Transverse colon (tissue), 4 donors: ENCODE measurements around the gene NAMPT. TPM values are rescaled to one million over a fixed set of nuclear protein-coding genes. Genes with fewer than 3 reads are reported as not detected.
"Not testable (repeated sequence)": the region's sequence is repeated elsewhere in the genome, so short reads cannot be mapped to it uniquely, and the experiment has no call there.

Experiments
- DNase-seq: peaks from one replicate; pipeline ENCODE4 v3.0.0-alpha.2; 2019
- H3K27ac ChIP-seq, 4 donors: fragments of 200-600 bp; sonication (generic); 2 replicates each; pipeline ENCODE4 v1.5.1; 2016 to 2018; ENCODE audit warnings: inconsistent platforms in 4 of 4
- H3K27me3 ChIP-seq: fragments of 200-600 bp; sonication (generic); 2 replicates; pipeline ENCODE4 v1.5.1; 2017; ENCODE audit warnings: inconsistent platforms
- H3K36me3 ChIP-seq, 4 donors: fragments of 200-600 bp; sonication (generic); 2 replicates each; pipeline ENCODE4 v1.5.1; 2017 to 2019; ENCODE audit warnings: inconsistent platforms in 4 of 4
- H3K4me1 ChIP-seq, 4 donors: fragments of 200-600 bp; sonication (generic); 2 replicates each; pipeline ENCODE4 v1.5.1; 2017 to 2020; ENCODE audit warnings: inconsistent platforms in 4 of 4
- H3K4me3 ChIP-seq, 4 donors: fragments of 200-600 bp; sonication (generic); 1 replicate in 1 of 4; 2 replicates in 3 of 4; pipeline versions ENCODE4 v1.5.1 to v1.6.1; 2017 to 2019; ENCODE audit warnings: inconsistent platforms in 4 of 4
- H3K9me3 ChIP-seq, 2 donors: fragments of 200-600 bp; sonication (generic); 2 replicates each; pipeline ENCODE4 v1.5.1; 2017 to 2019; ENCODE audit warnings: inconsistent platforms in 2 of 2
- EP300 ChIP-seq: sonication (generic); formaldehyde crosslinking; IDR thresholded peaks from one replicate; pipeline ENCODE4 v1.6.1; 2017; ENCODE audit warnings: antibody characterized with exemption, low read depth
- POLR2A ChIP-seq: fragments of 450-650 bp; IDR thresholded peaks from one replicate; pipeline ENCODE4 v1.6.1; 2016; ENCODE audit warnings: antibody characterized with exemption, mild to moderate bottlenecking, moderate library complexity
- POLR2AphosphoS5 ChIP-seq, 3 donors: sonication (generic); formaldehyde crosslinking; IDR thresholded peaks; one replicate each; pipeline ENCODE4 v1.6.1; 2016; ENCODE audit warnings: antibody characterized with exemption in 3 of 3
- WGBS, 2 donors: methylation state at CpG; one replicate each; pipeline ENCODE4 v1.1.5; 2018; ENCODE audit warnings: low coverage in 1 of 2; 5-methylcytosine and 5-hydroxymethylcytosine counted together
- in situ Hi-C, 4 donors: fragments of 200-750 bp; cut with MboI; loops; one replicate each; pipeline versions ENCODE4 v1.15.0 to v1.15.1; 2017; ENCODE audit warnings: low sequenced_read_pairs in 3 of 4, low pct_ligation_motif_present in 1 of 4, low pct_unique_long_range_greater_than_20kb in 1 of 4
- intact Hi-C: fragments of 100-400 bp; cut with DNase I; formaldehyde crosslinking; loops from one replicate; pipeline ENCODE4 v1.15.1; 2023; ENCODE audit warnings: low total_unique reads
- total RNA-seq, 4 donors: library from RNA; depleted of rRNA; stranded (reverse); fragments of >200 nt; gene quantifications; one replicate each; pipeline ENCODE4 v1.1.0, GENCODE V29; 2016
- TF ChIP-seq, protein P1 (sequence below), 5 experiments: fragments of 200-600 bp in 3 of 5; fragments of 450-650 bp in 2 of 5; sonication (generic) in 3 of 5; IDR thresholded peaks; 1 replicate in 2 of 5; 2 replicates in 3 of 5; pipeline ENCODE4 v1.5.1; 2016 to 2017; ENCODE audit warnings: antibody characterized with exemption in 5 of 5, inconsistent platforms in 3 of 5, mild to moderate bottlenecking in 2 of 5, moderate library complexity in 1 of 5

The NAMPT gene
- total RNA-seq, 4 donors from 2014 or later: 31.4 to 132 (median 105) TPM

DNA sequence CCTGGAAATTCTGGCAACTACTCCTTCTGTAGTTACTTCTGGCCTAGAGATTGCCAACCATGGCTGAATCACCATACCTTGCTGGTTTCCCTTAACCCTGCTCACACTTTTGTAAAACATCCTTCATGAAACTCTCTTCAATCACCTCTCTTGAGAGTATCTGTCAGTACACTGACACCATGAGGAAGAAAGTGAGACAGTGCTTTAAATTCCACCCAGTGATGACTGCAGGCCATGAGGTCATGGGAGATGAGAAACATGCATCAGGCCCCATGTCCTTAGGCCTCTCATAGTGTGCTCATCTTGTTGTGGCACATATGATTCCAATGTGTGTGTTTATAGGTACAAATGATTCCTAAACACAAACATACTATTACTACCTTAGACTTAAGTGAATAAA is 24.6 kb upstream of the NAMPT start:
- Histone ChIP-seq H3K27me3 (no peaks in the 10 kb centered on the region), H3K4me1 (peaks cover 0 to 10% (median 0%) of the 10 kb centered on the region in 4 donors), H3K4me3 (no peak overlapping the region), H3K36me3 (no peaks in the 10 kb centered on the region), H3K9me3 (no peaks in the 10 kb centered on the region), H3K27ac (no peak overlapping the region)
- intact Hi-C loops (no loop called here), in situ Hi-C loops (no loop called here)
- no peak for DNase-seq
- TF ChIP-seq, protein P1, sequence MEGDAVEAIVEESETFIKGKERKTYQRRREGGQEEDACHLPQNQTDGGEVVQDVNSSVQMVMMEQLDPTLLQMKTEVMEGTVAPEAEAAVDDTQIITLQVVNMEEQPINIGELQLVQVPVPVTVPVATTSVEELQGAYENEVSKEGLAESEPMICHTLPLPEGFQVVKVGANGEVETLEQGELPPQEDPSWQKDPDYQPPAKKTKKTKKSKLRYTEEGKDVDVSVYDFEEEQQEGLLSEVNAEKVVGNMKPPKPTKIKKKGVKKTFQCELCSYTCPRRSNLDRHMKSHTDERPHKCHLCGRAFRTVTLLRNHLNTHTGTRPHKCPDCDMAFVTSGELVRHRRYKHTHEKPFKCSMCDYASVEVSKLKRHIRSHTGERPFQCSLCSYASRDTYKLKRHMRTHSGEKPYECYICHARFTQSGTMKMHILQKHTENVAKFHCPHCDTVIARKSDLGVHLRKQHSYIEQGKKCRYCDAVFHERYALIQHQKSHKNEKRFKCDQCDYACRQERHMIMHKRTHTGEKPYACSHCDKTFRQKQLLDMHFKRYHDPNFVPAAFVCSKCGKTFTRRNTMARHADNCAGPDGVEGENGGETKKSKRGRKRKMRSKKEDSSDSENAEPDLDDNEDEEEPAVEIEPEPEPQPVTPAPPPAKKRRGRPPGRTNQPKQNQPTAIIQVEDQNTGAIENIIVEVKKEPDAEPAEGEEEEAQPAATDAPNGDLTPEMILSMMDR (IDR thresholded peaks at IDR 0.05): no peak
- TF ChIP-seq POLR2A (no peak), EP300 (no peak), POLR2AphosphoS5 (IDR thresholded peaks at IDR 0.05) (no peak)

DNA sequence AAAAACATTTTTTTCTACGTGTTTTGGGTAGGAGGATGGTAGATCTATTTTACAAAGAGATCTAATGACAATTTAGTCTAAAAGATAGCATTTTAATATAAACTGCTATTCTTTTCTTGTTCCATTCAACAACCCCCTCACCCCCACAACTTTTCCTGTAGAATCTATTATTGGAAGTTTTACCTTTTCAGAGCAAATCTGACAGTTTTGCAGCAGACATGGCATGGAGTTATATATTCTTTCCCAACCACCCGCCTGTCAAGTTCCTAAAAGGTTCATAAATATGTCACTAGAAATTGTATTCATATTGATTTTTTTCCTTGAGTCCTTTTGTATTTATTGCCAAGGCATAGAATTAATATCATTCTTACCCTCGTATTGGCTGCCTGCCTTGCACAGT is 21.5 kb upstream of the NAMPT start:
- no peak for DNase-seq
- in situ Hi-C loops (no loop called here), intact Hi-C loops (no loop called here)
- Histone ChIP-seq H3K9me3 (no peaks in the 10 kb centered on the region), H3K4me3 (no peak overlapping the region), H3K27ac (no peak overlapping the region), H3K27me3 (no peaks in the 10 kb centered on the region), H3K4me1 (no peaks in the 10 kb centered on the region), H3K36me3 (no peaks in the 10 kb centered on the region)
- WGBS, 2 donors: 71 to 89% methylated on average over 3 of the region's 3 CpGs
- TF ChIP-seq POLR2AphosphoS5 (IDR thresholded peaks at IDR 0.05): no peak
- TF ChIP-seq, protein P1 (IDR thresholded peaks at IDR 0.05): no peak
- TF ChIP-seq POLR2A: no peak
- TF ChIP-seq EP300: no peak

DNA sequence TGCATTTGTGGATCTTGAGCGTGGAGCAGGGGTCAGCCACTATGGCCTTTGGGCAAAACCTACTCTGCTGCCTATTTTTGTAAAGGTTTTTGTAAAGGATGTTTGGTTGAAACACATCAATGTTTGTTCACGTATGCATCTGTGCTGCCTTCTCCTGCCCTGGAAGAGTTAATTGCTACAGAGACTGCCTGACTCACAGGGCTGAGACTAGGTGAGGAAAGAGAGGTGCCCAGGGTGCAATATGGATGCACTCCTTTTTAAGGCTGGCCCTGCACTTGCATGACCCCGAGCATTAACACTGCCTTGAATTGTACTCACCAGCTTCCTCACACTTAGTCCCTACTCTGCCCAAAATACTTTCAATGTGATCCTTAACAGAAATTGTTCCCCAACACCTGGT is 20.9 kb upstream of the NAMPT start:
- 73 to 80% methylated on average over 3 of the region's 3 CpGs for WGBS, 2 donors
- DNase-seq: no peak
- no peaks in the 10 kb centered on the region for H3K9me3 ChIP-seq
- H3K27ac ChIP-seq: no peak overlapping the region
- H3K36me3 ChIP-seq: no peaks in the 10 kb centered on the region
- in situ Hi-C loops: no loop called here
- intact Hi-C loops: no loop called here
- TF ChIP-seq EP300: no peak
- TF ChIP-seq, protein P1 (IDR thresholded peaks at IDR 0.05): no peak
- TF ChIP-seq POLR2A: no peak
- TF ChIP-seq POLR2AphosphoS5 (IDR thresholded peaks at IDR 0.05): no peak
- no peak overlapping the region for H3K4me3 ChIP-seq
- H3K4me1 ChIP-seq: no peaks in the 10 kb centered on the region
- H3K27me3 ChIP-seq: no peaks in the 10 kb centered on the region

DNA sequence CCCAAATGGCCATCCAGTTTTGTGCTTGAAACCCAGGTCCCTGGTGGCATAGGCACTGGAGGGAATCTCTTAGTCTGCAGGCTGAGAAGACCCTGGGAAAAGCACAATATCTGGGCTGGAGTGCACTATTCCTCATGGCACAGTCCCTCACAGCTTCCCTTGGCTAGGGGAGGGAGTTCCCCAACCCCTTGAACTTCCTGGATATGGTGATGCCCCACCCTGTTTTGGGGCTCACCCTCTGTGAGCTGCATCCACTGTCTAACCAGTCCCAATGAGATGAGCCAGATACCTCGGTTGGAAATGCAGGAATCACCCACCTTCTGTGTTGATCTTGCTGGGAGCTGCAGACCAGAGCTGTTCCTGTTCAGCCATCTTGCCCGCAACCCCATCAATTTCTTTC is 19.8 kb upstream of the NAMPT start:
- H3K9me3 ChIP-seq: no peaks in the 10 kb centered on the region
- no peak for DNase-seq
- TF ChIP-seq EP300: no peak
- TF ChIP-seq, protein P1 (IDR thresholded peaks at IDR 0.05): no peak
- TF ChIP-seq POLR2AphosphoS5 (IDR thresholded peaks at IDR 0.05): no peak
- no peak for TF ChIP-seq POLR2A
- no peaks in the 10 kb centered on the region for H3K4me1 ChIP-seq
- 76 to 88% methylated on average over 2 of the region's 2 CpGs for WGBS, 2 donors
- intact Hi-C loops (no loop called here), in situ Hi-C loops (no loop called here)
- H3K4me3 ChIP-seq: no peak overlapping the region
- no peak overlapping the region for H3K27ac ChIP-seq
- no peaks in the 10 kb centered on the region for H3K27me3 ChIP-seq
- no peaks in the 10 kb centered on the region for H3K36me3 ChIP-seq

DNA sequence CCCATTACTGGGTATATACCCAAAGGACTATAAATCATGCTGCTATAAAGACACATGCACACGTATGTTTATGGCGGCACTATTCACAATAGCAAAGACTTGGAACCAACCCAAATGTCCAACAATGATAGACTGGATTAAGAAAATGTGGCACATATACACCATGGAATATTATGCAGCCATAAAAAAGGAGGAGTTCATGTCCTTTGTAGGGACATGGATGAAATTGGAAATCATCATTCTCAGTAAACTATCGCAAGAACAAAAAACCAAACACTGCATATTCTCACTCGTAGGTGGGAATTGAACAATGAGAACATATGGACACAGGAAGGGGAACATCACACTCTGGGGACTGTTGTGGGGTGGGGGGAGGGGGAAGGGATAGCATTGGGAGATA is 13.8 kb upstream of the NAMPT start:
- H3K27me3 ChIP-seq, H3K4me3 ChIP-seq, in situ Hi-C loops, DNase-seq, H3K36me3 ChIP-seq, intact Hi-C loops, H3K9me3 ChIP-seq, H3K27ac ChIP-seq, H3K4me1 ChIP-seq: not testable (repeated sequence)
- 85% methylated on average over 3 of the region's 4 CpGs; no CpG with 5 or more reads in 1 of the 2 donors for WGBS, 2 donors

DNA sequence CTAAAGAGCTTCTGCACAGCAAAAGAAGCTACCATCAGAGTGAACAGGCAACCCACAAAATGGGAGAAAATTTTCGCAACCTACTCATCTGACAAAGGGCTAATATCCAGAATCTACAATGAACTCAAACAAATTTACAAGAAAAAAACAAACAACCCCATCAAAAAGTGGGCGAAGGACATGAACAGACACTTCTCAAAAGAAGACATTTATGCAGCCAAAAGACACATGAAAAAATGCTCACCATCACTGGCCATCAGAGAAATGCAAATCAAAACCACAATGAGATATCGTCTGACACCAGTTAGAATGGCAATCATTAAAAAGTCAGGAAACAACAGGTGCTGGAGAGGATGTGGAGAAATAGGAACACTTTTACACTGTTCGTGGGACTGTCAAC is 13.4 kb upstream of the NAMPT start:
- intact Hi-C loops, H3K36me3 ChIP-seq, in situ Hi-C loops, DNase-seq, H3K9me3 ChIP-seq, H3K27me3 ChIP-seq, H3K4me3 ChIP-seq, H3K27ac ChIP-seq, H3K4me1 ChIP-seq: not testable (repeated sequence)
- WGBS, 2 donors: 83% methylated on average over 1 of the region's 4 CpGs; no CpG with 5 or more reads in 1 of the 2 donors
